H1 (cell line): ENCODE data around the gene OSM. TPM values are rescaled to one million over a fixed set of nuclear protein-coding genes. Genes with fewer than 3 reads are reported as not detected.

Source experiments
- CTCF ChIA-PET: fragments of 300-600 bp; sonication (Branson Sonifier 250); formaldehyde crosslinking; loops from one replicate; lab custom pipeline; 2021; ENCODE audit not compliant: partially characterized antibody; lab: Charles Lee
- POLR2A ChIA-PET: fragments of 300-600 bp; sonication (Branson Sonifier 250); formaldehyde crosslinking; loops from one replicate; lab custom pipeline; 2021; ENCODE audit warnings: inconsistent platforms; ENCODE audit not compliant: partially characterized antibody; lab: Charles Lee
- DNase-seq, 2 experiments: peaks; one replicate each; pipeline versions ENCODE4 v3.0.0 to v3.0.0-alpha.2; 2010 to 2022; ENCODE audit warnings: low spot score in 2 of 2, low read depth in 1 of 2, mixed read lengths in 1 of 2
- FAIRE-seq: peaks from 2 replicates; lab custom pipeline; 2011; peaks lifted over from hg19 to GRCh38; lab: Jason Lieb, UNC
- H2AFZ ChIP-seq: 2 replicates; pipeline ENCODE4 v1.8.1; 2012; ENCODE audit warnings: low read length, inconsistent platforms
- H2AK5ac ChIP-seq: 2 replicates; pipeline ENCODE4 v1.6.1; 2013; ENCODE audit warnings: low read depth, low read length
- H2BK120ac ChIP-seq: replicated peaks from 2 replicates; pipeline ENCODE3; 2013; ENCODE audit warnings: low read depth, low read length, inconsistent platforms
- H2BK12ac ChIP-seq: 2 replicates; pipeline ENCODE4 v1.6.1; 2013; ENCODE audit warnings: low read depth, low read length
- H2BK15ac ChIP-seq: 2 replicates; pipeline ENCODE4 v1.6.1; 2013; ENCODE audit warnings: low read length
- H2BK20ac ChIP-seq: 2 replicates; pipeline ENCODE4 v1.6.1; 2013; ENCODE audit warnings: low read length
- H2BK5ac ChIP-seq: 2 replicates; pipeline ENCODE4 v1.6.1; 2013; ENCODE audit warnings: low read depth, low read length
- H3K14ac ChIP-seq: 2 replicates; pipeline ENCODE4 v1.6.1; 2013; ENCODE audit warnings: inconsistent platforms; ENCODE audit not compliant: insufficient read length
- H3K18ac ChIP-seq: 2 replicates; pipeline ENCODE4 v1.6.1; 2013; ENCODE audit warnings: low read length; ENCODE audit errors: extremely low read depth
- H3K23ac ChIP-seq: 2 replicates; pipeline ENCODE4 v1.6.1; 2013; ENCODE audit warnings: inconsistent platforms; ENCODE audit not compliant: insufficient read length
- H3K23me2 ChIP-seq: 2 replicates; pipeline ENCODE4 v1.6.1; 2013; ENCODE audit warnings: low read depth, low read length
- H3K27ac ChIP-seq: 2 replicates; pipeline ENCODE4 v1.6.1; 2011; ENCODE audit warnings: low read depth, low read length, inconsistent platforms
- H3K27me3 ChIP-seq, 4 experiments: replicated peaks in 1 of 4; 1 replicate in 1 of 4; 2 replicates in 3 of 4; pipeline versions ENCODE4 v1.6.1 to v1.8.1; 2011 to 2013; ENCODE audit warnings: low read length in 3 of 4, mild to moderate bottlenecking in 3 of 4, inconsistent platforms in 2 of 4, mixed read lengths in 2 of 4, moderate library complexity in 1 of 4; ENCODE audit not compliant: control insufficient read depth in 3 of 4, insufficient read depth in 3 of 4; ENCODE audit errors: extremely low read depth in 1 of 4
- H3K36me3 ChIP-seq, 4 experiments: 2 replicates each; pipeline versions ENCODE4 v1.6.1 to v1.8.1; 2011 to 2013; ENCODE audit warnings: mild to moderate bottlenecking in 4 of 4, low read length in 3 of 4, moderate library complexity in 2 of 4, control low read depth in 1 of 4, inconsistent platforms in 1 of 4; ENCODE audit not compliant: insufficient read depth in 4 of 4, control insufficient read depth in 2 of 4
- H3K4ac ChIP-seq: replicated peaks from 2 replicates; pipeline ENCODE3; 2013; ENCODE audit warnings: low read length, low read depth, mixed read lengths, inconsistent platforms; ENCODE audit not compliant: insufficient read length
- H3K4me1 ChIP-seq, 4 experiments: replicated peaks in 1 of 4; 1 replicate in 1 of 4; 2 replicates in 3 of 4; pipeline versions ENCODE4 v1.6.1 to v1.8.1; 2011 to 2013; ENCODE audit warnings: low read length in 3 of 4, inconsistent platforms in 2 of 4, mixed read lengths in 1 of 4; ENCODE audit not compliant: insufficient read depth in 4 of 4, control insufficient read depth in 3 of 4
- H3K4me2 ChIP-seq, 2 experiments: 2 replicates each; pipeline versions ENCODE4 v1.6.1 to v1.8.1; 2011 to 2013; ENCODE audit warnings: low read depth in 2 of 2, low read length in 2 of 2, control low read depth in 1 of 2, inconsistent platforms in 1 of 2, mild to moderate bottlenecking in 1 of 2; ENCODE audit not compliant: insufficient read depth in 1 of 2
- H3K4me3 ChIP-seq, 4 experiments: fragments of 200-600, 300-600 bp in 1 of 4; sonication (generic), shearing (Covaris generic), sonication (Bioruptor Twin) in 1 of 4; 2 replicates each; pipeline versions ENCODE4 v1.5.1 to v1.8.1; 2011 to 2016; ENCODE audit warnings: low read length in 4 of 4, low read depth in 3 of 4, control low read depth in 2 of 4, inconsistent platforms in 2 of 4, mild to moderate bottlenecking in 2 of 4, mixed read lengths in 1 of 4, moderate library complexity in 1 of 4; ENCODE audit not compliant: insufficient read depth in 2 of 4; ENCODE audit errors: extremely low read depth in 1 of 4
- H3K56ac ChIP-seq: replicated peaks from 2 replicates; pipeline ENCODE3; 2013; ENCODE audit warnings: low read depth, mild to moderate bottlenecking, mixed read lengths, low read length, inconsistent platforms; ENCODE audit not compliant: insufficient read length
- H3K79me1 ChIP-seq: 2 replicates; pipeline ENCODE4 v1.6.1; 2013; ENCODE audit warnings: low read depth, low read length, control low read depth
- H3K79me2 ChIP-seq, 2 experiments: 2 replicates each; pipeline versions ENCODE4 v1.6.1 to v1.8.1; 2012 to 2013; ENCODE audit warnings: low read length in 2 of 2, mild to moderate bottlenecking in 2 of 2, inconsistent platforms in 1 of 2; ENCODE audit not compliant: insufficient read depth in 2 of 2, control insufficient read depth in 1 of 2
- H3K9ac ChIP-seq, 4 experiments: replicated peaks in 1 of 4; 1 replicate in 1 of 4; 2 replicates in 3 of 4; pipeline versions ENCODE4 v1.6.1 to v1.8.1; 2011 to 2013; ENCODE audit warnings: low read depth in 3 of 4, low read length in 3 of 4, control low read depth in 2 of 4, mild to moderate bottlenecking in 2 of 4, moderate library complexity in 2 of 4, inconsistent platforms in 1 of 4; ENCODE audit errors: extremely low read depth in 1 of 4
- H3K9me3 ChIP-seq, 2 experiments: 2 replicates each; pipeline versions ENCODE4 v1.6.1 to v1.8.1; 2012 to 2013; ENCODE audit warnings: mild to moderate bottlenecking in 2 of 2, moderate library complexity in 2 of 2, control low read depth in 1 of 2, inconsistent platforms in 1 of 2, low read depth in 1 of 2, low read length in 1 of 2, mixed read lengths in 1 of 2; ENCODE audit not compliant: insufficient read depth in 2 of 2
- H4K20me1 ChIP-seq, 2 experiments: replicated peaks in 1 of 2; 2 replicates each; pipeline versions ENCODE3 to v1.8.1; 2011 to 2013; ENCODE audit warnings: inconsistent platforms in 2 of 2, low read length in 2 of 2, mild to moderate bottlenecking in 1 of 2; ENCODE audit not compliant: insufficient read depth in 2 of 2, control insufficient read depth in 1 of 2
- H4K5ac ChIP-seq: 2 replicates; pipeline ENCODE4 v1.6.1; 2013; ENCODE audit warnings: low read length, low read depth, mixed read lengths, inconsistent platforms; ENCODE audit not compliant: insufficient read length
- H4K8ac ChIP-seq: 2 replicates; pipeline ENCODE4 v1.8.0; 2013; ENCODE audit warnings: mild to moderate bottlenecking, moderate library complexity, low read length, inconsistent platforms; ENCODE audit not compliant: insufficient read depth; ENCODE audit errors: extremely low read depth
- H4K91ac ChIP-seq: replicated peaks from 2 replicates; pipeline ENCODE3; 2013; ENCODE audit warnings: low read length, mixed read lengths, inconsistent platforms; ENCODE audit not compliant: insufficient read length
- CBX8 ChIP-seq: fragments of 300-800, 300-1000 bp; sonication (generic); IDR thresholded peaks from 2 replicates; pipeline ENCODE4 v1.7.1; 2016; ENCODE audit warnings: low read depth, low read length, borderline replicate concordance
- CREB1 ChIP-seq: IDR thresholded peaks from 2 replicates; pipeline ENCODE4 v1.6.1; 2012; ENCODE audit warnings: inconsistent platforms
- HDAC2 ChIP-seq, 2 experiments: fragments of 300-600 bp in 1 of 2; sonication (generic) in 1 of 2; IDR thresholded peaks; 2 replicates each; pipeline ENCODE4 v1.6.1; 2011 to 2012; ENCODE audit warnings: low read depth in 2 of 2, low read length in 2 of 2, mild to moderate bottlenecking in 2 of 2, moderate library complexity in 2 of 2, borderline replicate concordance in 1 of 2, inconsistent platforms in 1 of 2
- KDM4A ChIP-seq: IDR thresholded peaks from one replicate; pipeline ENCODE4 v1.7.1; 2012; ENCODE audit warnings: low read depth, mild to moderate bottlenecking, moderate library complexity, low read length, inconsistent platforms; ENCODE audit not compliant: severe bottlenecking
- SIN3A ChIP-seq, 2 experiments: IDR thresholded peaks in 1 of 2; conservative IDR thresholded peaks in 1 of 2; 2 replicates each; pipeline ENCODE4 v1.6.1; 2011 to 2012; ENCODE audit warnings: low read length in 2 of 2, improper control_type of control experiment in 1 of 2, low read depth in 1 of 2, mild to moderate bottlenecking in 1 of 2
- SIRT6 ChIP-seq: IDR thresholded peaks from one replicate; pipeline ENCODE4 v1.7.1; 2012; ENCODE audit warnings: low read length, inconsistent platforms
- WGBS, 2 experiments: shearing (Covaris generic) in 1 of 2; methylation state at CpG; one replicate each; pipeline versions ENCODE4 v1.1.6 to v1.1.7; 2013 to 2015; ENCODE audit warnings: low lambda C conversion rate in 2 of 2, mixed read lengths in 2 of 2, inconsistent platforms in 1 of 2, low coverage in 1 of 2, missing lambda C conversion rate in 1 of 2; ENCODE audit not compliant: insufficient replicate concordance in 2 of 2, insufficient coverage in 1 of 2, insufficient read length in 1 of 2; ENCODE audit errors: extremely low coverage in 1 of 2, missing lambda C conversion rate in 1 of 2; 5-methylcytosine and 5-hydroxymethylcytosine counted together
- polyA plus RNA-seq, 7 experiments: library from polyadenylated mRNA; depleted of rRNA in 3 of 7; stranded (reverse) in 5 of 7; unstranded in 2 of 7; fragments of >200 nt in 5 of 7; fragments of 200-250 nt in 2 of 7; gene quantifications; 1 replicate in 5 of 7; 2 replicates in 1 of 7; 4 replicates in 1 of 7; pipeline versions ENCODE4 v1.2.1 to v1.2.3, GENCODE V29; 2011 to 2013; ENCODE audit warnings: missing spikeins in 2 of 7, mixed read lengths in 2 of 7
- total RNA-seq: library from RNA; stranded (reverse); fragmentation: NEBNext Ultra II Directional; extraction: Animal tissue kit (Norgen Biotek cat#: 25700); gene quantifications from 2 replicates; pipeline ENCODE4 v1.2.1, GENCODE V29; 2021
- TF ChIP-seq, protein P1 (sequence below), 3 experiments: IDR thresholded peaks; 1 replicate in 2 of 3; 2 replicates in 1 of 3; pipeline versions ENCODE4 v1.5.1 to v1.6.1; 2011; ENCODE audit warnings: low read length in 3 of 3, mild to moderate bottlenecking in 3 of 3, inconsistent platforms in 2 of 3, low read depth in 1 of 3, moderate library complexity in 1 of 3; ENCODE audit not compliant: insufficient read depth in 1 of 3; ENCODE audit errors: control extremely low read depth in 1 of 3

The OSM gene
- total and polyA plus RNA-seq, 2 of the 8 experiments (the other 6 are each of a cell fraction or from before 2014, with no cell fraction given) = not detected

DNA sequence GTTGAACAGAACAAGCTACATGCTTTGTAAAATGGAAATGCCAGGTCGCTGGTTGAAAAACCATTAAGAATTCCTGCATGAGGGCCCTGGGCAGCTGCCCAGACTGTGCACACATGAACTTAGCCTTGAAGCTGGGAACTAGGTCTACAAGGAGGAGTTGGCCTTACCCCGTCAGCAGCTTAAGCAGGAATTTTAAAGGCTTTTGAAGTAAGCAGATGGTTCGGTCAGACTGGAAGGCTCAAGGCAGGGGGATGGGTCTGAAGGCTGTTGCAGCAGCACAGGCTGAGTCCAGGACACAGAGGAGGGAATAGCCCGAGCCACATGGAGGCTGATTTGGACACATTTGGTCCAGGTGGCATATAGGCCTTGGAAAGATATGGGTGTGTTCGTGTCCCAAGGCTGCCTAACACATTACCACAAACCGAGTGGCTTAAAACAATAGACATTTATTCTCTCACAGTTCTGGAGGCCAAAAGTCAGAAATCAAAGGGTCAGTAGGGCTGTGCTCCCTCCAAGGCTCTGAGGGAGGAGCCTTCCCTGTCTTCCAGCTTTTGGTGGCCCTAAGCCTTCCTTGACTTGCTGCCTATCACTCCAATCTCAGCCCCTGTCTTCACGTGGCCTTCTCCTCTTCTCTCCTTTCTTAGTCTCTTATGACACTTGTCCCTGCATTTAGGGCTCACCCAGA is 31.7 kb downstream of the OSM start:
- Histone ChIP-seq H3K27ac (no peak overlapping the region), H3K56ac (no peak overlapping the region)
- WGBS, 2 experiments = 72% methylated on average over 7 of the region's 7 CpGs; no CpG with 5 or more reads in 1 of the 2 experiments

More for the DNA sequence above, 31.7 kb downstream of the OSM start:
- no peak overlapping the region for H3K23ac ChIP-seq
- no peaks in the 10 kb centered on the region for H3K23me2 ChIP-seq
- no peak overlapping the region for H3K4ac ChIP-seq
- 0 out of 4 replicates have a peak, but pooled peaks of 1 of the 2 experiments have one; percentile 5 for TF ChIP-seq SIN3A (conservative IDR thresholded peaks at IDR 0.05 in 1 of 2, IDR thresholded peaks at IDR 0.05 in 1 of 2; ENCODE audit: low read depth in 1 of 2, low read length in 2 of 2)
- TF ChIP-seq SIRT6 = no peak
- TF ChIP-seq, protein P1, sequence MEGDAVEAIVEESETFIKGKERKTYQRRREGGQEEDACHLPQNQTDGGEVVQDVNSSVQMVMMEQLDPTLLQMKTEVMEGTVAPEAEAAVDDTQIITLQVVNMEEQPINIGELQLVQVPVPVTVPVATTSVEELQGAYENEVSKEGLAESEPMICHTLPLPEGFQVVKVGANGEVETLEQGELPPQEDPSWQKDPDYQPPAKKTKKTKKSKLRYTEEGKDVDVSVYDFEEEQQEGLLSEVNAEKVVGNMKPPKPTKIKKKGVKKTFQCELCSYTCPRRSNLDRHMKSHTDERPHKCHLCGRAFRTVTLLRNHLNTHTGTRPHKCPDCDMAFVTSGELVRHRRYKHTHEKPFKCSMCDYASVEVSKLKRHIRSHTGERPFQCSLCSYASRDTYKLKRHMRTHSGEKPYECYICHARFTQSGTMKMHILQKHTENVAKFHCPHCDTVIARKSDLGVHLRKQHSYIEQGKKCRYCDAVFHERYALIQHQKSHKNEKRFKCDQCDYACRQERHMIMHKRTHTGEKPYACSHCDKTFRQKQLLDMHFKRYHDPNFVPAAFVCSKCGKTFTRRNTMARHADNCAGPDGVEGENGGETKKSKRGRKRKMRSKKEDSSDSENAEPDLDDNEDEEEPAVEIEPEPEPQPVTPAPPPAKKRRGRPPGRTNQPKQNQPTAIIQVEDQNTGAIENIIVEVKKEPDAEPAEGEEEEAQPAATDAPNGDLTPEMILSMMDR (IDR thresholded peaks at IDR 0.05; ENCODE audit: control extremely low read depth in 1 of 3, insufficient read depth in 1 of 3, low read depth in 1 of 3, low read length in 3 of 3) = 0 out of 4 replicates have a peak, but pooled peaks of 1 of the 3 experiments have one; percentile 3
- no peak for TF ChIP-seq CREB1
- no peak for TF ChIP-seq HDAC2 (IDR thresholded peaks at IDR 0.05; ENCODE audit: borderline replicate concordance in 1 of 2, low read depth in 2 of 2, low read length in 2 of 2)
- no peak for TF ChIP-seq CBX8
- no peak for TF ChIP-seq KDM4A
- H2BK15ac ChIP-seq = peak overlapping the region; percentile 90
- no peak overlapping the region for H3K9ac ChIP-seq
- no peak for FAIRE-seq
- H3K36me3 ChIP-seq = no peaks in the 10 kb centered on the region
- peak overlapping the region; percentile 29 for H4K91ac ChIP-seq
- H3K79me2 ChIP-seq = no peaks in the 10 kb centered on the region
- H3K9me3 ChIP-seq = no peaks in the 10 kb centered on the region
- H2BK20ac ChIP-seq = peak overlapping the region; percentile 29; the same call in 1 of the 2 replicates
- no peak overlapping the region for H4K5ac ChIP-seq
- peak overlapping the region; percentile 90 for H2BK12ac ChIP-seq
- peak overlapping the region; percentile 67; the same call in 1 of the 2 replicates for H2AK5ac ChIP-seq
- no peak overlapping the region for H3K4me3 ChIP-seq
- no peaks in the 10 kb centered on the region for H3K27me3 ChIP-seq
- H3K4me1 ChIP-seq = peaks cover 8 to 29% (median 18%) of the 10 kb centered on the region in 4 experiments
- no peak overlapping the region for H3K14ac ChIP-seq
- H2BK120ac ChIP-seq = no peak overlapping the region
- CTCF ChIA-PET = interaction anchor here (1.5 to 4.7 kb wide), 3 partner anchors 20 to 146 kb away, joined by 4 to 23 read pairs (median 15); no protein-coding TSS in a partner anchor
- peak overlapping the region; percentile 14; the same call in 1 of the 2 replicates for H2AFZ ChIP-seq
- no peak for DNase-seq
- no peaks in the 10 kb centered on the region for H3K79me1 ChIP-seq
- 0 out of 4 replicates have a peak overlapping the region, but pooled peaks of 1 of the 2 experiments have one; percentile 4 for H3K4me2 ChIP-seq
- POLR2A ChIA-PET = interaction anchor here (1.2 to 1.5 kb wide), 3 partner anchors 11 to 20 kb away, joined by 3 to 5 read pairs (median 3); no protein-coding TSS in a partner anchor
- no peak overlapping the region; the same call in 1 of the 2 replicates for H4K8ac ChIP-seq
- peak overlapping the region; percentile 26; the same call in 1 of the 2 replicates for H2BK5ac ChIP-seq
- H4K20me1 ChIP-seq = no peaks in the 10 kb centered on the region
- H3K18ac ChIP-seq = peak overlapping the region; percentile 53; the same call in 1 of the 2 replicates
